DND-41 (cell line): Measurements from ENCODE around the gene RNASEH2C.

ENCODE experiments used
- EZH2 ChIP-seq: IDR thresholded peaks from 3 replicates; pipeline ENCODE4 v1.6.1; 2012; ENCODE audit warnings: borderline replicate concordance, low read depth, mild to moderate bottlenecking, moderate library complexity, low read length, inconsistent platforms; ENCODE audit not compliant: severe bottlenecking
- TF ChIP-seq, protein P1 (sequence below): IDR thresholded peaks from 2 replicates; pipeline ENCODE4 v1.5.1; 2012; ENCODE audit warnings: borderline replicate concordance, low read length, moderate library complexity, mild to moderate bottlenecking; ENCODE audit not compliant: poor library complexity, severe bottlenecking; ENCODE audit errors: extremely low read depth

DNA sequence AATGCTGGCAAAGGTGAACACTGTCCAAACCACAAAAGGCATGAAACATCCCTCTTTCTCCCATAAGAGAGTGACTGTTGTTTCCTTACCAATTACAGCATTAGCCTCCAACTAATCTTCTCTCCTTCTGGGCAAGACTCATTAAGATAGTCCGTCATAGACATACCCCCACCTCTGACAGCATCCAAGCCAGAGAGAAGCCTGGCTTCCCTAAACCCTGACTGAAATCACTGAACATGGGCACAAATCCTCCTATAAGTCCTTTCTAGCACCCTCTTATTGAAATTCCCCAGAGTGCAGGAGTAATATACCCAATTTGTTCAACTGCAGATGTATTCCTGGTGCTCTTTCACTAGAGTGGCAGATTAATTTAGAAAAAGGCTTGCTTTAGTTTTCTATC, 1.7 kb upstream of the RNASEH2C start:
- no peak for TF ChIP-seq EZH2
- TF ChIP-seq, protein P1, sequence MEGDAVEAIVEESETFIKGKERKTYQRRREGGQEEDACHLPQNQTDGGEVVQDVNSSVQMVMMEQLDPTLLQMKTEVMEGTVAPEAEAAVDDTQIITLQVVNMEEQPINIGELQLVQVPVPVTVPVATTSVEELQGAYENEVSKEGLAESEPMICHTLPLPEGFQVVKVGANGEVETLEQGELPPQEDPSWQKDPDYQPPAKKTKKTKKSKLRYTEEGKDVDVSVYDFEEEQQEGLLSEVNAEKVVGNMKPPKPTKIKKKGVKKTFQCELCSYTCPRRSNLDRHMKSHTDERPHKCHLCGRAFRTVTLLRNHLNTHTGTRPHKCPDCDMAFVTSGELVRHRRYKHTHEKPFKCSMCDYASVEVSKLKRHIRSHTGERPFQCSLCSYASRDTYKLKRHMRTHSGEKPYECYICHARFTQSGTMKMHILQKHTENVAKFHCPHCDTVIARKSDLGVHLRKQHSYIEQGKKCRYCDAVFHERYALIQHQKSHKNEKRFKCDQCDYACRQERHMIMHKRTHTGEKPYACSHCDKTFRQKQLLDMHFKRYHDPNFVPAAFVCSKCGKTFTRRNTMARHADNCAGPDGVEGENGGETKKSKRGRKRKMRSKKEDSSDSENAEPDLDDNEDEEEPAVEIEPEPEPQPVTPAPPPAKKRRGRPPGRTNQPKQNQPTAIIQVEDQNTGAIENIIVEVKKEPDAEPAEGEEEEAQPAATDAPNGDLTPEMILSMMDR = no peak
